GM11168 (cell line): ENCODE data around the gene PLPPR1.
"Not testable (repeated sequence)": the region's sequence is repeated elsewhere in the genome, so short reads cannot be mapped to it uniquely, and the experiment has no call there.

ENCODE experiments used
- in situ Hi-C: fragments of 300-500 bp; cut with MboI; formaldehyde crosslinking; loops from one replicate; pipeline ENCODE4 v1.12.0; 2022; ENCODE audit warnings: low sequenced_read_pairs; ENCODE audit not compliant: unreplicated experiment

The PLPPR1 gene

DNA sequence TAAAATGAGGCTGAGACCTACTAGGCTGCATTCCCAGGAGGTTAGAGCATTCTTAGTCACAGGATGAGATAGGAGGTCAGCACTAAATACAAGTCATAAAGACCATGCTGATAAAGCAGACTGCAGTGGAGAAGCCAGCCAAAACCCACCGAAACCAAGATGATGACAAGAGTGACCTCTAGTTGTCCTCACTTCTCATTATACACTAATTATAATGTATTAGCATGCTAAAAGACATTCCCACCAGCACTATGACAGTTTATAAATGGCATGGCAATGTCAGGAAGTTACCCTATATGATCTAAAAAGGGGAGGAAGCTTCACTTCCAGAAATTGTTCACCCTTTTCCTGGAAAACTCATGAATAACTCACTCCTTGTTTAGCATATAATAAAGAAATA, 88.6 kb downstream of the PLPPR1 start:
- in situ Hi-C loops: no loop called here

GRCh38 chr9:101119206-101119819, 90.8 kb downstream of the PLPPR1 start:
- in situ Hi-C loops: no loop called here

- in situ Hi-C loops: no loop called here
Measured at GRCh38 chr9:101121836-101122399, 93.4 kb downstream of the PLPPR1 start.

- in situ Hi-C loops: no loop called here
Measured at GRCh38 chr9:101126556-101126955, 98.0 kb downstream of the PLPPR1 start.

DNA sequence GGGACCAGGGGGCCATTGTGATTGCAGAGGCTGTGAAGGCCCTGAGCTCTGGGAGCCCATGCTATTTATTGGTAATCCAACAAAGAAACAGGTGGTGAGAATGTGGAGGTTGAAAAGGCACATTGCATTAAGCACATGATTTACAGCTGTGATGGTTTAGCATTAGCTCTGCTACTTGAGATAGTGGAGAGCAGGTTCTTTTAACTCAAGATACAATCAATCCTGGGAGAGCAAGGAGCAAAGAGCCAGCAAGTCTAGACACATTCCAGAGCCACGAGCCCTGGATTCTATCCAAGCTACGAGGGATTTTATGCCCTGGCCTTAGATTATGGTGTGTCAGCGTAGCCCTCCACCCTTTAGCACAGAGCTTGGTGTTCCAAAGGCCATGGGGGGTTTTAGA, 98.8 kb downstream of the PLPPR1 start:
- in situ Hi-C loops: not testable (repeated sequence)

DNA sequence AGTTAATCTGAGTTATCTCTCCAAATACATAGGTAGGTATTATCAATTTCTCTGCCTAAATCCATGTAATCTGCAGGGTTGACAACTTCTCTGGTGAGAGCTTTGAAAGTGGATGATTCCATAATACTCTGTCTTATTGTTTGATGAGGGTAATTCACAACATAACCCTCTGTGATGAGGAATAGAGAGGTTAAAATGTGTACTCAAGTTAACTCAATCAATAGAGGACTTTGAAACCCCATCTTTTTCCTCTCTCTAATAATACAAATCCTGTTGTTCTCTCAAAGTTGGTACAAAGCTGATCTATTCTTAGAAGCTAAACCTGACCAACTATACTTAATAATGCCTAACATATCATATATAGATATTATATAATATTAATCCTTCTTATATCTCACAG, 100.1 kb downstream of the PLPPR1 start:
- in situ Hi-C loops: no loop called here

- in situ Hi-C loops: no loop called here
Measured at GRCh38 chr9:101130054-101130453, 101.5 kb downstream of the PLPPR1 start.

DNA sequence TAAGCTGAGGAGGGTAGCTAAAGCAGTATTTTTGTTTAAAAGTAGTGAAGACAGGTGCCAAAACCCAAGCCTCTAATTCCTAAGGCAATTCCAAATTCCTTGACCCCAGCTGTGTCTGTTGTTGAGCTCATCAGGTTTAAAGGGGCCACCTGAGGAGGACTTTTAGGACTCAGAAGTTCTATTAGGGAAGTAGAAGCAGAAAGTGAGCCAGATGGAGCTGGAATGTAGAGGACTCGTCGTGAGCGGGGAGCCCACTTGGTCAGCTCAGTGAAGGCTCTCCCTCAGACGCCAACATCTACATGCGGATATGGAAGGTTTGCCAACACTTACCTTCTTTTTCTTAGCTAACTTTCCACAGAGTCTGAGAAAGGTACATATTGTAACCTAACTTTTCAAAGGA, 102.8 kb downstream of the PLPPR1 start:
- in situ Hi-C loops: no loop called here

GRCh38 chr9:101132801-101133200, 104.3 kb downstream of the PLPPR1 start:
- in situ Hi-C loops: no loop called here

GRCh38 chr9:101138509-101138908, 110.0 kb downstream of the PLPPR1 start:
- in situ Hi-C loops: no loop called here

GRCh38 chr9:101139082-101139481, 110.6 kb downstream of the PLPPR1 start:
- in situ Hi-C loops: no loop called here

GRCh38 chr9:101140764-101141163, 112.2 kb downstream of the PLPPR1 start:
- in situ Hi-C loops: no loop called here

DNA sequence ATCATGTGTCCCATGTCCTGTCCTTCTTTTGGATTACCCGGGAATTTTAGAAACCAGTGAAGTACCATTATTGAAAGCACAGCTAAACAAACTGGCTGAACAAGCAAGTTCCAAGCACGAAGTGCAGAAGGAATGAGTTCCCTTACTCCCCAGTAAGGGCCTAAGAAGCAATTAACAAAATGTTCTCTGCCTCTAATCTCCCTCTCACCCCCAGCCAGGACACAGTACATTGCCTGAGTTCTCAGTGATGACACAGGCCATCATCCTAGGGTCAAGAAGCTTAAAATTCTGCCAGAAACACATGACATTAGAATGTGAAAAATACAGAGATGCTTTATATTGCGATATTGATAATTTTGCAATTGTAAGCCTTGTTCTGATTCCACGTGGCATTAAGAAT, 118.0 kb downstream of the PLPPR1 start:
- in situ Hi-C loops: no loop called here

DNA sequence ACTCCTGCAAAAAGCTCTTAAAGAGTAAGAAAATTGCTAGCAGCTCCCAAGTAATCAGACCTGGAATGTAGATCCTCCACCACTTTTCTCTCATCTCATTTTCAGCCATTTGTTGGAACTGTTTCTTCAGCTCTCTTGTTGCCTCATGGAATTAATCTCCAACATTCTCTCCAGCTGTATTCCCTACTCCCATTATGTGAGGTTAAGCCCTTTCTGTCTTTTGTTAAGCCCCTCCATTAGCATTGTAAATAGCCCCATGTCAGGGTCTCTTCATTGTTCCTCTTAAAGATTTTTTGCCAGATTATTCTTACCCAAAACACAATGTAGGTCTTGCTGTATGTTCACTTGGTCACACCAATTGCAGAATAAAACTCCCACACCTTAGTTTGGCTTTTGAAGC, 119.8 kb downstream of the PLPPR1 start:
- in situ Hi-C loops: no loop called here

DNA sequence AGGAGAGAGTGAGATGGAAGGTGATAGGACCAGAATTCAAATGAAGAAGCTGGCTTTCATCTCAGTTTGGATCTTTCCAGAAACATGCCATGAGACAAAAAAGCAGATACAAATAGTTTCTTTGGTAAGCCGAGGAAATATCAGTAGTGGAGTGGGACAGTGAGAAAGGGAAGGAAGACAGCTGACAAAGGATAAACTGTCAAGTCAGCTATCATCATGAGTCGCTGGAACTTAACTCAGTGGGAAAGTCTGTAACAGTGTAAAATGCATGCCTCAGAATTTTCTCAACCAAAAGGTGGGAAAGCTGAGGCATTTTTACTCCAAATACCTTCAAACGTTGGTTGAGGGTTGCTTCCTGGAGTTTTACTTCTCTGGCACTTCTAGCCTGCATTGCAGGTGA, 129.8 kb downstream of the PLPPR1 start:
- in situ Hi-C loops: no loop called here

- in situ Hi-C loops: no loop called here
Measured at GRCh38 chr9:101162231-101162630, 133.7 kb downstream of the PLPPR1 start.

DNA sequence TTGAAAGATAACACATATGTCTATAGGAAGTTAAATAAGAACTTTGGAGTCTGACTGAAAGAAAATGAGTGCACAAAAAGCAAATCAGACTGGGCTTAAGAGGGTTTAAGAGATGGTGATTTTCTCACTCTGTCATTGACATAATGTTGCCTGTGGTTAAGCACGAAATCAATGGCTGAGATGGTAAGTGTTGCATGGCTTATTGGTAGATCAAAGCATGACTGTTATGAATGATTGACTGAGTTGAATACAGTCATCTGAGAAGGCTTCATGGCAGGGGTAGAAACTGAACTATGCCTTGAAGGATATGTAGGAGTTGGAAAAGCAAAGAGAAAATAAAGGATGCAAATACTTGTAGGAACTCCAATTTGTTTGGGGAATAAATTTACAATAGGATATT, 136.6 kb downstream of the PLPPR1 start:
- in situ Hi-C loops: no loop called here

- in situ Hi-C loops: no loop called here
Measured at GRCh38 chr9:101167490-101168134, 139.1 kb downstream of the PLPPR1 start.

DNA sequence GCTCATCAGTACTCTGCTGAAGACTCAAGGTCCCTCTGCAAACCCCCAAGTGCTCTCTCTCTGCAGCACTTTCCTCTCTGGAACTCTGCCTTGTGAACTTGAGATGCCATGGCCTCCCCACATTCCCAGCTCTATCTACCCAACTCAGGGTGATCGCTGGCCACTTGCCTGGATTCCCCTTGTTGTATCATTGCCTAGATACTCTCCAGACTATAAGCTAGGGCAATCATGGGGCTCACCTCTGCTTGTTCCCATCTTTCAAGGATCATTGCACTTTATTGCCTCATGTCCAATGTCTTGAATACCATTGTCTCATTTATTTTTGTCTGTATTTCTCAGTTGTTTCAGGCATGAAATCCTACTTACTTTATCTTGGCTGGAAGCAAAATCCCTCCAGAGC, 144.1 kb downstream of the PLPPR1 start:
- in situ Hi-C loops: no loop called here

- in situ Hi-C loops: no loop called here
Measured at GRCh38 chr9:101173907-101174306, 145.4 kb downstream of the PLPPR1 start.

GRCh38 chr9:101176384-101176783, 147.9 kb downstream of the PLPPR1 start:
- in situ Hi-C loops: no loop called here

- in situ Hi-C loops: no loop called here
Measured at GRCh38 chr9:101184813-101185278, 156.3 kb downstream of the PLPPR1 start.
